Activated CD4-positive, alpha-beta T cell treated with anti-CD3 and anti-CD28 coated beads for 48 hours (primary cell): Measurements from ENCODE around the gene CORO7.

Experiments
- DNase-seq: peaks from one replicate; pipeline ENCODE4 v3.0.0-alpha.2; 2020

CORO7 gene

GRCh38 chr16:4425378-4426020 lies 9.1 kb upstream of the CORO7 start, which contains the start of gene DNAJA3:
Gene DNAJA3, plus strand, starts transcription at chr16:4425868. Its CDS starts 14 bp downstream, at chr16:4425882.
- peak; percentile 94 for DNase-seq

GRCh38 chr16:4420505-4421105 lies 4.2 kb upstream of the CORO7 start:
- DNase-seq, result no peak

GRCh38 chr16:4419402-4419959 lies 3.1 kb upstream of the CORO7 start:
- DNase-seq, result no peak

GRCh38 chr16:4415538-4416199 lies 727 bp downstream of the CORO7 start:
- peak; percentile 72 for DNase-seq

- peak; percentile 86 for DNase-seq
Measured at GRCh38 chr16:4414187-4414917, 2.0 kb downstream of the CORO7 start.

- DNase-seq, result no peak
Measured at GRCh38 chr16:4412854-4413253, 3.5 kb downstream of the CORO7 start.

GRCh38 chr16:4412159-4412558 lies 4.2 kb downstream of the CORO7 start:
- no peak for DNase-seq

GRCh38 chr16:4411684-4412083 lies 4.7 kb downstream of the CORO7 start:
- DNase-seq, result no peak

GRCh38 chr16:4410335-4411075 lies 5.9 kb downstream of the CORO7 start:
- no peak for DNase-seq

- no peak for DNase-seq
Measured at GRCh38 chr16:4409081-4409932, 7.1 kb downstream of the CORO7 start.

- no peak for DNase-seq
Measured at GRCh38 chr16:4408323-4408690, 8.1 kb downstream of the CORO7 start.

- no peak for DNase-seq
Measured at GRCh38 chr16:4407543-4408322, 8.7 kb downstream of the CORO7 start.

GRCh38 chr16:4404967-4405696 lies 11.3 kb downstream of the CORO7 start:
- DNase-seq, result no peak

GRCh38 chr16:4404247-4404966 lies 12.0 kb downstream of the CORO7 start:
- DNase-seq, result peak; percentile 65

GRCh38 chr16:4403133-4403949 lies 13.1 kb downstream of the CORO7 start:
- no peak for DNase-seq

- DNase-seq, result peak; percentile 80
Measured at GRCh38 chr16:4402439-4403132, 13.8 kb downstream of the CORO7 start.

GRCh38 chr16:4401510-4401909 lies 14.9 kb downstream of the CORO7 start:
- DNase-seq, result no peak

GRCh38 chr16:4401094-4401501 lies 15.3 kb downstream of the CORO7 start:
- no peak for DNase-seq
